Naive thymus-derived CD4-positive, alpha-beta T cell (primary cell): ENCODE results near the gene SAFB2. TPM values are rescaled to one million over a fixed set of nuclear protein-coding genes. Genes with fewer than 3 reads are reported as not detected.
A peak's percentile ranks its signal among the peaks of the same experiment; 100 is the strongest.

ENCODE experiments used
- ATAC-seq: fragments of 150-1000 bp; cut with Tn5 transposase; 2 replicates; pipeline ENCODE4 v1.10.0; 2021; ENCODE audit warnings: mild to moderate bottlenecking, moderate library complexity
- CTCF ChIA-PET: fragments of 350-600 bp; sonication (Branson Sonifier 250); formaldehyde crosslinking; loops from one replicate; lab custom pipeline; 2021; ENCODE audit warnings: antibody characterized with exemption; lab: Charles Lee
- POLR2A ChIA-PET: fragments of 350-600 bp; sonication (Branson Sonifier 250); formaldehyde crosslinking; loops from one replicate; lab custom pipeline; 2021; ENCODE audit warnings: antibody characterized with exemption, inconsistent platforms; lab: Charles Lee
- DNase-seq, 9 donors: peaks; one replicate each; pipeline versions ENCODE4 v3.0.0 to v3.0.0-alpha.2; 2020 to 2022; ENCODE audit warnings: mixed read lengths in 1 of 9
- H3K27ac ChIP-seq: one replicate; pipeline ENCODE4 v1.7.0; 2013; ENCODE audit warnings: mild to moderate bottlenecking, low read depth, low read length, moderate library complexity
- H3K27me3 ChIP-seq, 2 donors: one replicate each; pipeline ENCODE4 v1.7.0; 2013; ENCODE audit warnings: low read length in 2 of 2, mild to moderate bottlenecking in 2 of 2, moderate library complexity in 2 of 2; ENCODE audit not compliant: control insufficient read depth in 2 of 2, insufficient read depth in 2 of 2
- H3K36me3 ChIP-seq, 3 experiments: 1 replicate in 2 of 3; 2 replicates in 1 of 3; pipeline ENCODE4 v1.7.0; 2013; ENCODE audit warnings: low read length in 3 of 3, mild to moderate bottlenecking in 3 of 3, moderate library complexity in 1 of 3; ENCODE audit not compliant: insufficient read depth in 3 of 3, control insufficient read depth in 2 of 3
- H3K4me1 ChIP-seq, 2 donors: one replicate each; pipeline ENCODE4 v1.7.0; 2013; ENCODE audit warnings: low read length in 2 of 2, mild to moderate bottlenecking in 2 of 2, moderate library complexity in 1 of 2; ENCODE audit not compliant: control insufficient read depth in 2 of 2, insufficient read depth in 2 of 2
- H3K4me3 ChIP-seq: 2 replicates; pipeline ENCODE4 v1.7.0; 2013; ENCODE audit warnings: mild to moderate bottlenecking, low read length
- H3K9me3 ChIP-seq, 3 experiments: 1 replicate in 2 of 3; 2 replicates in 1 of 3; pipeline ENCODE4 v1.7.0; 2013; ENCODE audit warnings: low read length in 3 of 3; ENCODE audit not compliant: control insufficient read depth in 2 of 3
- H3K27ac Mint-ChIP-seq, 9 donors: one replicate each; pipeline ENCODE4 v1.8.0; 2020 to 2022; ENCODE audit warnings: mixed read lengths in 9 of 9, mild to moderate bottlenecking in 8 of 9, moderate library complexity in 5 of 9, inconsistent platforms in 2 of 9
- H3K27me3 Mint-ChIP-seq, 5 donors: one replicate each; pipeline ENCODE4 v1.8.0; 2021 to 2022; ENCODE audit warnings: mixed read lengths in 5 of 5, mild to moderate bottlenecking in 1 of 5
- H3K36me3 Mint-ChIP-seq, 5 donors: one replicate each; pipeline ENCODE4 v1.8.0; 2020 to 2022; ENCODE audit warnings: mixed read lengths in 5 of 5, mild to moderate bottlenecking in 3 of 5, inconsistent platforms in 1 of 5
- H3K4me1 Mint-ChIP-seq, 7 donors: one replicate each; pipeline ENCODE4 v1.8.0; 2020 to 2022; ENCODE audit warnings: mixed read lengths in 7 of 7, mild to moderate bottlenecking in 3 of 7, inconsistent platforms in 1 of 7
- H3K4me3 Mint-ChIP-seq, 10 donors: one replicate each; pipeline ENCODE4 v1.8.0; 2020 to 2022; ENCODE audit warnings: mild to moderate bottlenecking in 10 of 10, mixed read lengths in 10 of 10, moderate library complexity in 6 of 10, inconsistent platforms in 2 of 10
- H3K9me3 Mint-ChIP-seq, 11 donors: one replicate each; pipeline ENCODE4 v1.8.0; 2020 to 2022; ENCODE audit warnings: mixed read lengths in 11 of 11, mild to moderate bottlenecking in 4 of 11, inconsistent platforms in 1 of 11, moderate library complexity in 1 of 11
- intact Hi-C, 2 donors: fragments of 100-400 bp; cut with micrococcal nuclease; formaldehyde crosslinking; loops; one replicate each; pipeline ENCODE4 v1.15.1; 2023
- polyA plus RNA-seq, 2 donors: library from polyadenylated mRNA; unstranded; fragments of 300-500 nt; fragmentation: Illumina TruSeq; gene quantifications; one replicate each; pipeline ENCODE4 v1.2.3, GENCODE V29; 2021
- total RNA-seq, 6 experiments: library from RNA in 5 of 6; stranded (reverse) in 5 of 6; gene quantifications; 1 replicate in 5 of 6; 2 replicates in 1 of 6; pipeline ENCODE4 v1.2.3 and lab custom pipeline; 2021 to 2026

SAFB2 gene
- total and polyA plus RNA-seq, 7 experiments from 2014 or later: 28.5 to 250 (median 222) TPM

- H3K36me3 Mint-ChIP-seq: peaks cover 18 to 72% (median 44%) of the 10 kb centered on the region in 5 donors
- no peaks in the 10 kb centered on the region for H3K9me3 Mint-ChIP-seq
- ChIA-PET CTCF (no interaction called here), POLR2A (interaction anchor here (2.7 kb wide), 1 partner anchor 14 kb away, joined by 10 read pairs; the partner anchor contains the start of genes SAFB and SAFB2)
- Histone ChIP-seq H3K36me3 (peaks cover 36 to 89% (median 40%) of the 10 kb centered on the region in 3 experiments), H3K4me1 (no peaks in the 10 kb centered on the region), H3K9me3 (no peaks in the 10 kb centered on the region), H3K4me3 (no peak overlapping the region), H3K27me3 (no peaks in the 10 kb centered on the region), H3K27ac (no peak overlapping the region)
- H3K4me3 Mint-ChIP-seq: no peak overlapping the region
- ATAC-seq: no peak
- H3K27me3 Mint-ChIP-seq: no peaks in the 10 kb centered on the region
- H3K4me1 Mint-ChIP-seq: peaks cover 5 to 27% (median 21%) of the 10 kb centered on the region in 7 donors
- intact Hi-C loops: no loop called here
- no peak for DNase-seq
- H3K27ac Mint-ChIP-seq: no peak overlapping the region
Measured at GRCh38 chr19:5608291-5608690, 14.3 kb downstream of the SAFB2 start.

DNA sequence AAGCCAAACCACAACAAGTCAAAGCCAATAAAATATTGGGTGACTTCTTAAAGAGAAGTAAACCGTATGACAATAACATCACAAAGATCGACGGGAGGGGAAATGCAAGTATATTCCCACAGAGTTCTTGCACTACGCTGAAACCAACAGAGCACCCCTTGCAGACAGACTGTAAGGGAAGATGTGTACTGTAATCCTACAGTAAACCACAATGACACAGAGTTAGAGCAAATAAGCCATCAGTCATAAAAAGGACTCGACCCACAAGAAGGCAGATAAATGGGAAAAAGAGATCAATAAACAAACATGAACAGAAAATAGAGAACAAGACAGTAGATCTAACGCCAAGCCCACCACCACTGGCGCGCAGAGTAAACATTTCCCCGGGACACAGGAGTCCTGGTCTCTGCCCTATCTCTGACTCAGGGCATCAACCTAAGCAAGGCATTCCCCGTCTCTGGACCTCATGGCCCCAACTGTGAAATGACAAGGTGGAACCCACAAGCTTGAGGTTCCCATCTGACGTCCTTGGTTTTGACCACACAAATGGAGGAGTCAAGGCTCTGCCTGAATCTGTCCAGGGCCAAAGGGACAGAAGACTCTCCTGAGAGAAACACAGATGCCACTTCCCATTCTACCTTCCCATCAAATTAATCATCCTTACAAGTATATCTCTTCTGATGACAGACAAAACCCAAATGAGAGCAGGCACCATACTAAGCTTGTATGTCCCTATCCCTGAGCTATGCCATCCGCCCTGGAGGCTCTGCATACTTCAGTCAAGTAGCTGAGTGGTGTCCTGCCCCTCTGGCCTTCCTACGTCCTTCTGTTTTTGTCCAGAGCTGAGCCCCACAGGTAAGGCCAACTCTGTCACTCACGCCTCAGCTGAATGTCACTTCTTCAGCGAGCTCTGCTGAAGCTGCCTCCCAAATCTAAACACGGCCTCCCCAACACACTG, 15.0 kb downstream of the SAFB2 start:
- H3K27ac Mint-ChIP-seq: peak overlapping the region in 3 of 9 donors; percentile 22 to 62 (median 38)

DNA sequence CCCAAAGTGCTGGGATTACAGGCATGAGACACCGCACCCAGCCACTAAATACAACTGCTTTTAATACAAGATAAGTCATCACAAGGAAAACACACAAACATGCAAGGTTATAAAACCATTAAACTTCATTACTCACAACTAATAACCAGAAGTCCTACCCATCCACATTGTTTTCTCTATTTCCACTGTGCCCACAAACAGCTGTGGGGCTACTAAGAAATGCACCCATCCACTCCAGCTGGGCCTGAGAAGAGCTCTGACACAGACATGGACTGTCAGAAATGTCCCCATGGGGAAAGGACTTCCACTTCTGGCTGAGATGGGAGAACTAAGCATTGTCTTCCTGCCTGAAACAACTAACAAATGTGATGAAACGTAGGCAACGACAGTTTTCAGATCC, 17.2 kb downstream of the SAFB2 start:
- H3K9me3 Mint-ChIP-seq: no peaks in the 10 kb centered on the region
- H3K9me3 ChIP-seq: no peaks in the 10 kb centered on the region

More for the DNA sequence above, 15.0 kb downstream of the SAFB2 start:
- ATAC-seq (no peak), DNase-seq (no peak)
- H3K36me3 Mint-ChIP-seq: peaks cover 12 to 69% (median 38%) of the 10 kb centered on the region in 5 donors
- Histone ChIP-seq H3K36me3 (peaks cover 29 to 89% (median 33%) of the 10 kb centered on the region in 3 experiments), H3K9me3 (no peaks in the 10 kb centered on the region), H3K27me3 (no peaks in the 10 kb centered on the region), H3K4me1 (no peaks in the 10 kb centered on the region), H3K27ac (no peak overlapping the region), H3K4me3 (no peak overlapping the region)
- H3K4me1 Mint-ChIP-seq: peaks cover 4 to 26% (median 17%) of the 10 kb centered on the region in 7 donors
- CTCF ChIA-PET: no interaction called here
- H3K9me3 Mint-ChIP-seq: no peaks in the 10 kb centered on the region
- POLR2A ChIA-PET: no interaction called here
- intact Hi-C loops: no loop called here
- no peaks in the 10 kb centered on the region for H3K27me3 Mint-ChIP-seq
- H3K4me3 Mint-ChIP-seq: no peak overlapping the region

GRCh38 chr19:5603626-5604025, 18.9 kb downstream of the SAFB2 start:
- Mint-ChIP-seq H3K4me3 (no peak overlapping the region), H3K9me3 (no peaks in the 10 kb centered on the region), H3K4me1 (peaks cover 4 to 26% (median 17%) of the 10 kb centered on the region in 7 donors), H3K36me3 (peaks cover 17 to 76% (median 42%) of the 10 kb centered on the region in 5 donors), H3K27me3 (no peaks in the 10 kb centered on the region), H3K27ac (peak overlapping the region in 1 of 9 donors; percentile 18)
- POLR2A ChIA-PET: interaction anchor here (0.6 kb wide), 1 partner anchor 16 kb away, joined by 3 read pairs; no protein-coding TSS in a partner anchor
- Histone ChIP-seq H3K4me3 (no peak overlapping the region), H3K27ac (no peak overlapping the region), H3K9me3 (no peaks in the 10 kb centered on the region), H3K36me3 (peaks cover 31 to 93% (median 33%) of the 10 kb centered on the region in 3 experiments), H3K4me1 (no peaks in the 10 kb centered on the region), H3K27me3 (no peaks in the 10 kb centered on the region)
- ATAC-seq (no peak), DNase-seq (no peak)
- intact Hi-C loops: no loop called here
- CTCF ChIA-PET: no interaction called here

More for the DNA sequence above, 17.2 kb downstream of the SAFB2 start:
- Mint-ChIP-seq H3K36me3 (peaks cover 11 to 71% (median 41%) of the 10 kb centered on the region in 5 donors), H3K4me3 (no peak overlapping the region), H3K27me3 (no peaks in the 10 kb centered on the region), H3K27ac (peak overlapping the region in 1 of 9 donors; percentile 17), H3K4me1 (peaks cover 4 to 26% (median 20%) of the 10 kb centered on the region in 7 donors)
- Histone ChIP-seq H3K27me3 (no peaks in the 10 kb centered on the region), H3K4me3 (no peak overlapping the region), H3K36me3 (peaks cover 23 to 92% (median 28%) of the 10 kb centered on the region in 3 experiments), H3K4me1 (no peaks in the 10 kb centered on the region), H3K27ac (no peak overlapping the region)
- ATAC-seq (no peak), DNase-seq (no peak)
- ChIA-PET CTCF (no interaction called here), POLR2A (no interaction called here)
- intact Hi-C loops: no loop called here

- Mint-ChIP-seq H3K27me3 (no peaks in the 10 kb centered on the region), H3K9me3 (no peaks in the 10 kb centered on the region), H3K27ac (no peak overlapping the region), H3K4me1 (peaks cover 0 to 15% (median 4%) of the 10 kb centered on the region in 7 donors), H3K4me3 (no peak overlapping the region), H3K36me3 (peaks cover 17 to 68% (median 36%) of the 10 kb centered on the region in 5 donors)
- Histone ChIP-seq H3K27ac (no peak overlapping the region), H3K4me3 (no peak overlapping the region), H3K4me1 (no peaks in the 10 kb centered on the region), H3K36me3 (peaks cover 35 to 95% (median 43%) of the 10 kb centered on the region in 3 experiments), H3K27me3 (no peaks in the 10 kb centered on the region), H3K9me3 (no peaks in the 10 kb centered on the region)
- ChIA-PET POLR2A (no interaction called here), CTCF (no interaction called here)
- ATAC-seq: no peak
- no peak for DNase-seq
- intact Hi-C loops: no loop called here
Measured at GRCh38 chr19:5600797-5601196, 21.8 kb downstream of the SAFB2 start.

- DNase-seq (no peak), ATAC-seq (no peak)
- POLR2A ChIA-PET: no interaction called here
- CTCF ChIA-PET: interaction anchor here (0.6 kb wide), 1 partner anchor 9 kb away, joined by 3 read pairs; no protein-coding TSS in a partner anchor
- no peaks in the 10 kb centered on the region for H3K4me1 ChIP-seq
- peaks cover 34 to 98% (median 73%) of the 10 kb centered on the region in 3 experiments for H3K36me3 ChIP-seq
- H3K27ac ChIP-seq: no peak overlapping the region
- no peaks in the 10 kb centered on the region for H3K27me3 Mint-ChIP-seq
- H3K27ac Mint-ChIP-seq: peak overlapping the region in 3 of 9 donors; percentile 31 to 82 (median 32)
- H3K27me3 ChIP-seq: no peaks in the 10 kb centered on the region
- intact Hi-C loops: no loop called here
- peaks cover 0 to 6% (median 4%) of the 10 kb centered on the region in 7 donors for H3K4me1 Mint-ChIP-seq
- no peak overlapping the region for H3K4me3 Mint-ChIP-seq
- H3K36me3 Mint-ChIP-seq: peaks cover 26 to 65% (median 29%) of the 10 kb centered on the region in 5 donors
- no peaks in the 10 kb centered on the region for H3K9me3 Mint-ChIP-seq
- H3K4me3 ChIP-seq: no peak overlapping the region
- H3K9me3 ChIP-seq: no peaks in the 10 kb centered on the region
Measured at GRCh38 chr19:5595745-5596144, 26.8 kb downstream of the SAFB2 start.
